GM19455 (cell line): Measurements from ENCODE around the gene SERINC5.
"Not testable (repeated sequence)": the region's sequence is repeated elsewhere in the genome, so short reads cannot be mapped to it uniquely, and the experiment has no call there.

Source experiments
- ATAC-seq: cut with Tn5 transposase; IDR thresholded peaks from one replicate; pipeline ENCODE4 v1.9.1; 2021; ENCODE audit not compliant: unreplicated experiment

The SERINC5 gene

DNA sequence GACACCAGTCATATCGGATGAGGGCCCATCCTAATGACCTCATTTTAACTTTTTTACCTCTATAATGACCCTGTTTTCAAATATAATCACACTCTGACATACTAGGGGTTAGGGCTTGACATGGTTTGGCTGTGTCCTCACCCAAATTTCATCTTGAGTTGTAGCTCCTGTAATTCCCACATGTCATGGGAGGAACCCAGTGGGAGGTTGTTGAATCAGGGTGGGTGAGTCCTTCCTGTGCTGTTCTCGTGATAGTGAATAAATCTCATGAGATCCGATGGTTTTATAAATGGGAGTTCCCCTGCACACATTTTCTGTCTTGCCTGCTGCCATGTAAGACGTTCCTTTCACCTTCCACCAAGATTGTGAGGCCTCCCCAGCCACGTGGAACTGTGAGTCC lies 148.9 kb downstream of the SERINC5 start:
- ATAC-seq = no peak

DNA sequence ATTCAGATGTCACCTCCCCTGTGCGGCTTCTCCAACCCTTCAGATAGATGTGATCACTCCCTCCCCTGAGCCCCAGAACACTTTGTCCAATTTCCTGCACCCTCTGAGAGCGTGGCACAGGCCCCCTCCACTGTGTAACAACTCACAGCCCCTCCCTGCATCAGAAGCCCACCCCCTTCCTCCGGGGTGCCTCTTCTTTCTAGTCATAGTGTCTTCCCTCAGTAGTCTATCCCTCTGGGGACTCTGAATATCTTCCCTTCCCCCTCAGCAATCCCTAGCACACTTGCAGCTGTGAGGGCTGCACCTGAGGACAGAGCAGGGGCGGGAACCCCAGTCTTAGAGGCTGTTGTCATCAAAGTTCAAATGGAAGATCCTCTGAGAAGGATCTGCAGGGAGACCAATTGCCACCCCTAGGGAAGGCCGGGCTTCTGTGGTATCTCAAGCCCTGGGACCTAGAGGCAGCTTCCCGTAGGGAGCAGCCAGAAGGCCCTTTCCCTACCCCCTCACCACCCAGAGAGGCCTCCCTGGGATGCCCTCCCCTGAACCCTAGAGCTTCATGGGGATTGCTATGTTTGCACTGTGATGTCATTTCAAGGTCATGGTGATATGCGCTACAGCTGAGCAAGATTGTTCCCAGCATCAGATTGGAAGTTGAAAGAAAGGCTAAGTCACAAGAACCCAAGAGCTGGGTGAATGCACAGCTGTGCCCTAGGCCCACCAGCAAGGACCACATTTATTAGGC lies 150.0 kb downstream of the SERINC5 start:
- ATAC-seq = no peak

- ATAC-seq = no peak
Measured at GRCh38 chr5:80103371-80103770, 152.5 kb downstream of the SERINC5 start.

DNA sequence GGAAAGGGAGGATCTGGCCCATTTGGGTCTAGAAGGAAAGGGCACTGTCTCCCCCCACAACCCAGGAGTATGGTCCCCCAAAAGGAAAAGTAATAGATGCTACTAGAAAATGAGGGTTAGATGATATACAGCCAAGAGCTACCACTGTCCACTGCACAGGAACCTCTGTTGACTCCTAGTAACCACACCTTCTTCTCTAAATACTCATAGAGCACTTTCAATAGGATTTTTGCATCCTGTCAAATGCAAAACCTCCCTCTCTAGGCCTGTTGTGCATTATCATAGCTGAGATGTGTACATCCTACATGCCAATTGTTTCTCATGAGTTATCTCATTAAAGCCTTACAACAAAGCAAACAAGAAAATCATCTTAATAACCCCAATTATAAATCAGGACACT lies 153.9 kb downstream of the SERINC5 start:
- no peak for ATAC-seq

GRCh38 chr5:80097451-80097850 lies 158.4 kb downstream of the SERINC5 start:
- ATAC-seq = no peak

GRCh38 chr5:80094236-80094738 lies 161.6 kb downstream of the SERINC5 start:
- no peak for ATAC-seq

GRCh38 chr5:80093796-80094195 lies 162.1 kb downstream of the SERINC5 start:
- no peak for ATAC-seq

DNA sequence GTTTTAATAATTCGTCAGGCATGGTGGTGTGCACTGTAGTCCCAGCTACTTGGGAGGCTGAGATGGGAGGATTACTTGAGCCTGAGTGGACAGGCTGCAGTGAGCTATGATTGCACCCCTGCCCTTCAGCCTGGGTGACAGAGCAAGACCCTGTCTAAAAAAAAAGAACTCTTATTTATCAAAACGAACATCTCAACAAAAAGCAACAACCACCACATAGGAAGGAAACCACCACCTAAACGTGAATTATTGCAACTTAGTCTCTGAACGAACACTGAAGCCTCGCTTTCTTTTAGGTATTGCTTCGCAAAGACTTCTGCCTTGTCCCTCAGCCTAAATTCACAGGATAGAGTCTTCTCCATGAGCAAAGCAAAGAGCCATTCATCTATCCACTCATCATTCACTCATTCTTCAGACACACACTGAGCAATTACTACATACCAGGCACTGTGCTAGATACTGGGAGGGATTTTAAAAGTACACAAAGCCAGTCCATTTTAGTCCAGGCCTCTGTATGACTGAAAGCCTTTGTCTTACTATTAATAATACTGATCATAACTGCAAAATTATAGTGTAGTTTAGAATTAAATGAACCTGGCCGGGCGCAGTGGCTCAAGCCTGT lies 163.3 kb downstream of the SERINC5 start:
- ATAC-seq = no peak

GRCh38 chr5:80091792-80092192 lies 164.1 kb downstream of the SERINC5 start:
- ATAC-seq = not testable (repeated sequence)

DNA sequence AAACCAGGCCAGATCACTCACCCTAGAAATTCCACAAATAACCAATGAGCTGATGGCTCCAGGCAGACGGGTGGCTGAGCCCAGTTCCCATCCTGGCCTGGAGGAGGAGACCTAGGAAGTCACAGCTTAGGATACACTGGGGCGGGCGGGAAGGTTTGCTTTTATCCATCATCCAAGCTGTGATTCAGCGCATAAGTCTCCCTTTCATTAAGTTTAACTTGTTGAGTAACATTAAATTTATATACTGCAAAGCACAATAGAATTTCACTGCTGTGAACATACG lies 165.0 kb downstream of the SERINC5 start:
- ATAC-seq = no peak

- peak; percentile 64 for ATAC-seq
Measured at GRCh38 chr5:80083101-80083890, 172.6 kb downstream of the SERINC5 start.

GRCh38 chr5:80082731-80083100 lies 173.1 kb downstream of the SERINC5 start:
- ATAC-seq = no peak

GRCh38 chr5:80082281-80082680 lies 173.6 kb downstream of the SERINC5 start:
- no peak for ATAC-seq

GRCh38 chr5:80078921-80079320 lies 176.9 kb downstream of the SERINC5 start:
- no peak for ATAC-seq

- ATAC-seq = no peak
Measured at GRCh38 chr5:80077051-80077714, 178.7 kb downstream of the SERINC5 start.

GRCh38 chr5:80076131-80077050 lies 179.5 kb downstream of the SERINC5 start:
- ATAC-seq = no peak

GRCh38 chr5:80072103-80073073 lies 183.5 kb downstream of the SERINC5 start:
- ATAC-seq = no peak

- ATAC-seq = no peak
Measured at GRCh38 chr5:80071510-80072021, 184.3 kb downstream of the SERINC5 start.
